Measurements from ENCODE around the gene CASP8.

GRCh38 chr2:201307876-201308275 is 47.5 kb downstream of the CASP8 start:
- TF ChIP-seq, protein P1, sequence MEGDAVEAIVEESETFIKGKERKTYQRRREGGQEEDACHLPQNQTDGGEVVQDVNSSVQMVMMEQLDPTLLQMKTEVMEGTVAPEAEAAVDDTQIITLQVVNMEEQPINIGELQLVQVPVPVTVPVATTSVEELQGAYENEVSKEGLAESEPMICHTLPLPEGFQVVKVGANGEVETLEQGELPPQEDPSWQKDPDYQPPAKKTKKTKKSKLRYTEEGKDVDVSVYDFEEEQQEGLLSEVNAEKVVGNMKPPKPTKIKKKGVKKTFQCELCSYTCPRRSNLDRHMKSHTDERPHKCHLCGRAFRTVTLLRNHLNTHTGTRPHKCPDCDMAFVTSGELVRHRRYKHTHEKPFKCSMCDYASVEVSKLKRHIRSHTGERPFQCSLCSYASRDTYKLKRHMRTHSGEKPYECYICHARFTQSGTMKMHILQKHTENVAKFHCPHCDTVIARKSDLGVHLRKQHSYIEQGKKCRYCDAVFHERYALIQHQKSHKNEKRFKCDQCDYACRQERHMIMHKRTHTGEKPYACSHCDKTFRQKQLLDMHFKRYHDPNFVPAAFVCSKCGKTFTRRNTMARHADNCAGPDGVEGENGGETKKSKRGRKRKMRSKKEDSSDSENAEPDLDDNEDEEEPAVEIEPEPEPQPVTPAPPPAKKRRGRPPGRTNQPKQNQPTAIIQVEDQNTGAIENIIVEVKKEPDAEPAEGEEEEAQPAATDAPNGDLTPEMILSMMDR (IDR thresholded peaks at IDR 0.05; ENCODE audit: borderline replicate concordance, extremely low read depth, low read length, poor library complexity, severe bottlenecking): no peak
- no peak for TF ChIP-seq EZH2 (IDR thresholded peaks at IDR 0.05; ENCODE audit: borderline replicate concordance, low read depth, low read length, severe bottlenecking)

Data from DND-41 (cell line).